ENCODE measurements around the gene HGD.

HGD gene

DNA sequence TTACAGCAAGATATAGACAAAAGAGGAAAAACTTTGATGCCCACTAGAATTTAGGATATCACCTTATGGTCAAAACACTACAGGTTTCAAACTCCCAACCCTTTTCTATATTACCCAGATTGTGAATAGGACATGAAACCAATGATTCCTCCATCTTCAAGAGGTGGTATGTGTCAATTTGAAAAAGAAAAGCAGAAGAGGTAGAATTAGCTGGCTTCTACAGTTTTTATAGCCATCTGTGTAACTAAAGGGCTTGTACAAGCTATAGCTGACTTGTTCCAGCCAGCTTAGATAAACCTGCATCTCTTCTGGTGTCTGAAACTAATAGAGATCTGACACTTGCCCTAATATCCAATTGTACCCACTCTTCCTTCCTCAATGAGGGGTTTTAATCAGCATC is 24.9 kb upstream of the HGD start:
- H3K4me3 ChIP-seq (ENCODE audit: low read depth, low read length): no peak overlapping the region
- TF ChIP-seq, protein P1, sequence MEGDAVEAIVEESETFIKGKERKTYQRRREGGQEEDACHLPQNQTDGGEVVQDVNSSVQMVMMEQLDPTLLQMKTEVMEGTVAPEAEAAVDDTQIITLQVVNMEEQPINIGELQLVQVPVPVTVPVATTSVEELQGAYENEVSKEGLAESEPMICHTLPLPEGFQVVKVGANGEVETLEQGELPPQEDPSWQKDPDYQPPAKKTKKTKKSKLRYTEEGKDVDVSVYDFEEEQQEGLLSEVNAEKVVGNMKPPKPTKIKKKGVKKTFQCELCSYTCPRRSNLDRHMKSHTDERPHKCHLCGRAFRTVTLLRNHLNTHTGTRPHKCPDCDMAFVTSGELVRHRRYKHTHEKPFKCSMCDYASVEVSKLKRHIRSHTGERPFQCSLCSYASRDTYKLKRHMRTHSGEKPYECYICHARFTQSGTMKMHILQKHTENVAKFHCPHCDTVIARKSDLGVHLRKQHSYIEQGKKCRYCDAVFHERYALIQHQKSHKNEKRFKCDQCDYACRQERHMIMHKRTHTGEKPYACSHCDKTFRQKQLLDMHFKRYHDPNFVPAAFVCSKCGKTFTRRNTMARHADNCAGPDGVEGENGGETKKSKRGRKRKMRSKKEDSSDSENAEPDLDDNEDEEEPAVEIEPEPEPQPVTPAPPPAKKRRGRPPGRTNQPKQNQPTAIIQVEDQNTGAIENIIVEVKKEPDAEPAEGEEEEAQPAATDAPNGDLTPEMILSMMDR (IDR thresholded peaks at IDR 0.05; ENCODE audit: borderline replicate concordance, insufficient read depth, low read depth, low read length): no peak

DNA sequence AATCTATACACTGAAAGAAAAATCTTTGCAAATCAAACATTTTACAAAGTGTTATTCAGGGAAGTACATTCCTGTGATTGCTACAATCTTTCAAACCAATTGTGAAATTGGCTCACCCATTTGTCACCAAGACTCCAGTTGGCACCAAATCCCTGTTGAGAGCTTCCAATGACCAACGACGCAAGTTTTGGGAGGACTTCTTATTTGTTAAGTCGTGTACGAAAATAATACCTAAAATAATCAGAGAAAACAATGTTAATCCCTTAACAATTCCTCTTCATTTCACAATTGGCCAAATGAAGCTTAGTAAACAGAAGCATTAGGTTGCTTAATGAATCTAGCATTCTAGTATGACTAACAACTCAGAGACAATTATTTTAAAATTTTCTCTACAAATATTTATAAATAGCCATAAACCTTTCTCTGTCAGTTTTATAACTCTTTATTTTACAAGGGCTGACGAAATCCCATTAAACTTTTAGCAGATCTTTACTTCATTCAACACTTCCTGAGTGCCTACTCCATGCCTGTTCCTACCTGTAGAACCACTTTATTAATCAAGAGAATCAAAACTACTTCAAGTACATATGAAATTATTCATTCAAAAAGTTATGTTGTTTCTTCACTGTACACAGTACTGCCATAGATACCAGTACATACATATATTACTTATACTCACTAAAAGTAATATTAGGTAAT is 24.0 kb upstream of the HGD start:
- H3K4me3 ChIP-seq (ENCODE audit: low read depth, low read length): no peak overlapping the region
- TF ChIP-seq, protein P1 (IDR thresholded peaks at IDR 0.05; ENCODE audit: borderline replicate concordance, insufficient read depth, low read depth, low read length): no peak

DNA sequence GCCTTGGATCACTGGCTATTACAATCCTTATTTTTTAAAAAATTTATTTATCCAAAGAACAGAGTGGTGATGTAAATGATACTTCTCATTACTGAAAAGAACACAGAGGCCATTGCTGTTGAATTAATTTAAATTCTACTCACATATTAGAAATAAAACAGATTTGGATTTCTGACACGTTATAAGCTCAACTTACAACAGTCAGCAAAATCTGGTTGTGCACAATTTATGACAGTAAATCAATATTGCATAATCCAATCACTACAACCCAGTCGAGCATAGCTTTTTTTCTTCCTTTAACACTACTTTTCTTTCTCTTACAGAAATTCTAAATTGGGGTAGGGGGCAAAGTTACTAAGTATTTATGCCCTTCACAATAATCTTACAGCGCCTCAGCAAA is 17.3 kb upstream of the HGD start:
- TF ChIP-seq, protein P1 (IDR thresholded peaks at IDR 0.05; ENCODE audit: borderline replicate concordance, insufficient read depth, low read depth, low read length): no peak
- H3K4me3 ChIP-seq (ENCODE audit: low read depth, low read length): no peak overlapping the region

DNA sequence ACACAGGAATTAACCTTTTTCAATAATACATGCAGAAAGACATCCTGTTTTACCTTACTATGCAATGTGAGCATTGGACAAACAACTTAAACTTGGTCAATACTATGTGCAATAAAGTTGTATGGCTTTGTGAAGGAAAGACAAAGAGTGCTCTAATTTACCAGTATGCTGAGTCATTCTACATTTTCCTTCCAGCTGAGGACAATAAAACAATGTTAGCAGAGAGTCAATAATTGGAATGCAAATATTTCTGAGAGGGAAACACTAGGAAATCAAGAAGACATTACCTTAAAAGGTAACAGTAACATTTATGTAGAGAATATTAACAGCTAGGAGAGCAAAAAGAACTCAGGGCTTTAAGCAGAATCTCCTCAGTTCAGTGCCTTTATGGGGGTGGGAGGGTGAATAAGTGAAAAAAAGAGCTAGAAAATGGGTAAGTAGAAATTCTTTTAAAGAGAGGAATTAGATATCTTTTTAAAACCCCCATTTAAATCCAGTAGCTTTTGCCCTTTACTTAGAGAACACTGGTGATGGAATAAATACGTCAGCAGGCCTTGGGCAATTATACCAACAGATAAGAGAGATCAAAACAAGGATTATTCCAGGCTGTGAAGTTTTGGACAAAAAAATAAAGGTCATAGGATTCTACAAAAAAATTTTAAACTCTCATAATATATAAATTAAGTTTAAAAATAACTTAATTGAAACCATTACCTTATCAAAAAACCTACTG is 11.6 kb upstream of the HGD start:
- TF ChIP-seq, protein P1 (IDR thresholded peaks at IDR 0.05; ENCODE audit: borderline replicate concordance, insufficient read depth, low read depth, low read length): no peak
- no peak overlapping the region for H3K4me3 ChIP-seq (ENCODE audit: low read depth, low read length)

DNA sequence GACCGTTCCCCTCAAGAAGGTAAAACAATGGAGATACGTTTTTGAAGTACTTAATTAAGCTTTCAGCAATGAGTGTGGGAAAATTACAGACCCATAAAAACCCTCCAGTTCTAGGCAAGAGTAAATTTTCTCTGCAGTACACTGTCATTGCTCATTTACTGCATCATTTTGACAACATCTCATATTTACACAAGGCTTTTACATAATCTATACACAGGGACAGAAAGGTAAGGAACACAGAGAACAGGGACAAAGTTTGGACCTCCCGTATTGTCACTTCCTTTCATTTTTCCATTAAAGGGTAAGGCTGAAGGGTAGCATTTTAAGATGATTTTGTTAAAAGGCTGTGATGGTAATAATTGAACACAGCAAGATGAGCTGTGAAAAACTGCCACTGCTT is 7.4 kb upstream of the HGD start:
- TF ChIP-seq, protein P1 (IDR thresholded peaks at IDR 0.05; ENCODE audit: borderline replicate concordance, insufficient read depth, low read depth, low read length): no peak
- no peak overlapping the region for H3K4me3 ChIP-seq (ENCODE audit: low read depth, low read length)

DNA sequence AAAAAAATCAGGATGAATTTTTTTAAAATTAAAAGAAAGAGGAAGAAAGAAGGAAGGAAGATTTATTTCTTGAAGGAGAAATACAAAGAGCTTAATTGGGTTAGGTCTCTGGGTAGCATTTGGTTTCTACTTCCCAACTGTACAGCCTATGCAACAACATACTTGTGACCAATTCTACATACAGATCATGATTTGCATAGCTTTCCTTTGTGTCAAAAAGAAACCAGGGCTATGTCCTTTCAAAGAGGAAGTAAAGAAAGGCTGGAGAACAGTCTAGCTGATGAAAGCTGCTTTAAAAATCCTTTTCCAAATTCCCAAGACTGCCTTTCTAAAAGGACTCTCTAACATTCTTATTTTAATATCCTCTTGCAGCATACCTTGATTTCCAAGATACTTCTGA is 6.1 kb upstream of the HGD start:
- TF ChIP-seq, protein P1 (IDR thresholded peaks at IDR 0.05; ENCODE audit: borderline replicate concordance, insufficient read depth, low read depth, low read length): no peak
- H3K4me3 ChIP-seq (ENCODE audit: low read depth, low read length): no peak overlapping the region

DNA sequence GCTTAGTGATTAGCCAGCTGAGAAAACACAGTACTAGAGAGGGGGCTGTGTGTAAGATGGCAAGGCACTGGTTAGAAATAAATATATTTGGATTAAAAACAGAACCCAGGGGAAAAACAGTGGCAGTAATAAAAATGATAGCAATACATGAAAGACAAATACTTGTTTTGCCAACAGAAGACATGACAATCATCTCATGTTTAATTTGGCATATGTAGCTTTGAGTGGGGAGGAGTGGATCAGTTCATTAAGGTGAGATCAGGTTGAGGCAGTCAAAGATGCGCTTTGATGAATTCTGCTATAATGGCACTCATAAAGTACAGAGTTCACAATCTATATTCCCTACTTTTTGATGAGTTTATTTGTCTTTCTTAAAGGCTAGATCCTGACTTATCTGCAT is 3.4 kb upstream of the HGD start:
- H3K4me3 ChIP-seq (ENCODE audit: low read depth, low read length): no peak overlapping the region
- TF ChIP-seq, protein P1 (IDR thresholded peaks at IDR 0.05; ENCODE audit: borderline replicate concordance, insufficient read depth, low read depth, low read length): no peak

All from GM12875 (cell line).